KMS-11 (cell line): ENCODE results near the gene ATXN10.
"Not testable (repeated sequence)": the region's sequence is repeated elsewhere in the genome, so short reads cannot be mapped to it uniquely, and the experiment has no call there.

ENCODE experiments used
- H2AFZ ChIP-seq: fragments of 200-600 bp; sonication (generic); 2 replicates; pipeline ENCODE4 v1.6.1; 2016; ENCODE audit warnings: antibody characterized with exemption, mixed run types, low read depth
- H3K27ac ChIP-seq: fragments of 200-600 bp; sonication (generic); 2 replicates; pipeline ENCODE4 v1.6.1; 2016; ENCODE audit warnings: mild to moderate bottlenecking, mixed run types
- H3K27me3 ChIP-seq: fragments of 200-600 bp; sonication (generic); 2 replicates; pipeline ENCODE4 v1.6.1; 2017; ENCODE audit warnings: mild to moderate bottlenecking, low read depth, mixed run types, moderate library complexity; ENCODE audit not compliant: insufficient read depth
- H3K36me3 ChIP-seq: fragments of 200-600 bp; sonication (generic); 2 replicates; pipeline ENCODE4 v1.6.1; 2017; ENCODE audit warnings: mild to moderate bottlenecking, mixed run types; ENCODE audit not compliant: insufficient read depth
- H3K4me1 ChIP-seq: fragments of 200-600 bp; sonication (generic); 2 replicates; pipeline ENCODE4 v1.6.1; 2016; ENCODE audit warnings: mild to moderate bottlenecking, low read depth, mixed run types; ENCODE audit not compliant: poor library complexity, severe bottlenecking
- H3K4me2 ChIP-seq: fragments of 200-600 bp; sonication (generic); 2 replicates; pipeline ENCODE4 v1.7.0; 2016; ENCODE audit warnings: mild to moderate bottlenecking, mixed run types
- H3K4me3 ChIP-seq: fragments of 200-600 bp; sonication (generic); IDR thresholded peaks from 2 replicates; pipeline ENCODE4 v1.6.1; 2017; ENCODE audit warnings: low read depth, low read length, mixed read lengths; ENCODE audit not compliant: insufficient read depth
- H3K79me2 ChIP-seq: fragments of 200-600 bp; sonication (generic); 2 replicates; pipeline ENCODE4 v1.6.1; 2016; ENCODE audit warnings: low read depth, mixed run types; ENCODE audit not compliant: insufficient read depth
- H3K9ac ChIP-seq: fragments of 200-600 bp; sonication (generic); 2 replicates; pipeline ENCODE4 v1.6.1; 2016; ENCODE audit warnings: mild to moderate bottlenecking, mixed run types
- H4K20me1 ChIP-seq: fragments of 200-600 bp; sonication (generic); 2 replicates; pipeline ENCODE4 v1.6.1; 2016; ENCODE audit warnings: mild to moderate bottlenecking, mixed run types; ENCODE audit not compliant: insufficient read depth
- TF ChIP-seq, protein P1 (sequence below): fragments of 200-600 bp; sonication (generic); conservative IDR thresholded peaks from 2 replicates; pipeline ENCODE4 v1.6.1; 2017; ENCODE audit warnings: low read depth, mild to moderate bottlenecking, antibody characterized with exemption, low read length, moderate library complexity, mixed read lengths

ATXN10 gene, protein sequence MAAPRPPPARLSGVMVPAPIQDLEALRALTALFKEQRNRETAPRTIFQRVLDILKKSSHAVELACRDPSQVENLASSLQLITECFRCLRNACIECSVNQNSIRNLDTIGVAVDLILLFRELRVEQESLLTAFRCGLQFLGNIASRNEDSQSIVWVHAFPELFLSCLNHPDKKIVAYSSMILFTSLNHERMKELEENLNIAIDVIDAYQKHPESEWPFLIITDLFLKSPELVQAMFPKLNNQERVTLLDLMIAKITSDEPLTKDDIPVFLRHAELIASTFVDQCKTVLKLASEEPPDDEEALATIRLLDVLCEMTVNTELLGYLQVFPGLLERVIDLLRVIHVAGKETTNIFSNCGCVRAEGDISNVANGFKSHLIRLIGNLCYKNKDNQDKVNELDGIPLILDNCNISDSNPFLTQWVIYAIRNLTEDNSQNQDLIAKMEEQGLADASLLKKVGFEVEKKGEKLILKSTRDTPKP

DNA sequence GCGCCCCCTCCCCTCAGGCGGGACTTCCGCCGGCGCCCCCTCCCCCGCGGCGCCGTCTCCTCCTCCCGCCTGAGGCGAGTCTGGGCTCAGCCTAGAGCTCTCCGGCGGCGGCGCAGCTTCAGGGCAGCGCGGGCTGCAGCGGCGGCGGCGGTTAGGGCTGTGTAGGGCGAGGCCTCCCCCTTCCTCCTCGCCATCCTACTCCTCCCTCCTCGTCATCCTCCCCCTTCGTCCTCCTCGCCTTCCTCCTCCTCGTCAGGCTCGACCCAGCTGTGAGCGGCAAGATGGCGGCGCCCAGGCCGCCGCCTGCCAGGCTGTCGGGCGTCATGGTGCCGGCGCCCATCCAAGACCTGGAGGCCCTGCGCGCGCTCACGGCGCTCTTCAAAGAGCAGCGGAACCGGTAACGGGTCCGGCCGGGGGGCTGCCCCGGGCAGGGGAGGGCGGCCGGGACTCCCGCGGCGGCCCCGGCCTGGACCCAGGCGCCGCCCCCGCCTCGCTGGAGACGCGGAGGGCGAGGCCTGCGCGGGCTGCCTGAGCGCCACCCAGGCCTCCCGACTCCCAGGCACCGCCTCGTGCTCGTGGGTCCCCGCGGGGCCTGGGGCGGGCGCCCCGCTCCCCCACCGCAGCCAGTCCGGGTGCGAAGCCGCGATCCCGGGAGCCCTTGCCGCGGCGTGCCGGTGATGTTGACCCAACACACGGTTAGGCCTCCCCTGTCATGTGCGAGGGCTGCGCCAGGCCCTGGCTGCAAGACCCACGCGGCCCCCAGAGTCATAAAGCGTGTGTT, at the start of gene ATXN10:
Gene ATXN10, plus strand, starts transcription at position 52 of the 781 bp plus-strand sequence. Its CDS starts 230 bp downstream, at position 282.
- Histone ChIP-seq H2AFZ (peak within 1 kb of the TSS; percentile 89), H3K27ac (peak within 1 kb of the TSS; percentile 64), H3K27me3 (no peaks in the 10 kb centered on the region), H4K20me1 (no peaks in the 10 kb centered on the region), H3K4me3 (peak within 1 kb of the TSS; percentile 35), H3K9ac (peak within 1 kb of the TSS; percentile 97), H3K79me2 (peaks cover 46% of the 10 kb centered on the region), H3K4me2 (peak within 1 kb of the TSS; percentile 92), H3K4me1 (peaks cover 17% of the 10 kb centered on the region), H3K36me3 (no peaks in the 10 kb centered on the region)
- TF ChIP-seq, protein P1, sequence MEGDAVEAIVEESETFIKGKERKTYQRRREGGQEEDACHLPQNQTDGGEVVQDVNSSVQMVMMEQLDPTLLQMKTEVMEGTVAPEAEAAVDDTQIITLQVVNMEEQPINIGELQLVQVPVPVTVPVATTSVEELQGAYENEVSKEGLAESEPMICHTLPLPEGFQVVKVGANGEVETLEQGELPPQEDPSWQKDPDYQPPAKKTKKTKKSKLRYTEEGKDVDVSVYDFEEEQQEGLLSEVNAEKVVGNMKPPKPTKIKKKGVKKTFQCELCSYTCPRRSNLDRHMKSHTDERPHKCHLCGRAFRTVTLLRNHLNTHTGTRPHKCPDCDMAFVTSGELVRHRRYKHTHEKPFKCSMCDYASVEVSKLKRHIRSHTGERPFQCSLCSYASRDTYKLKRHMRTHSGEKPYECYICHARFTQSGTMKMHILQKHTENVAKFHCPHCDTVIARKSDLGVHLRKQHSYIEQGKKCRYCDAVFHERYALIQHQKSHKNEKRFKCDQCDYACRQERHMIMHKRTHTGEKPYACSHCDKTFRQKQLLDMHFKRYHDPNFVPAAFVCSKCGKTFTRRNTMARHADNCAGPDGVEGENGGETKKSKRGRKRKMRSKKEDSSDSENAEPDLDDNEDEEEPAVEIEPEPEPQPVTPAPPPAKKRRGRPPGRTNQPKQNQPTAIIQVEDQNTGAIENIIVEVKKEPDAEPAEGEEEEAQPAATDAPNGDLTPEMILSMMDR, result no peak

DNA sequence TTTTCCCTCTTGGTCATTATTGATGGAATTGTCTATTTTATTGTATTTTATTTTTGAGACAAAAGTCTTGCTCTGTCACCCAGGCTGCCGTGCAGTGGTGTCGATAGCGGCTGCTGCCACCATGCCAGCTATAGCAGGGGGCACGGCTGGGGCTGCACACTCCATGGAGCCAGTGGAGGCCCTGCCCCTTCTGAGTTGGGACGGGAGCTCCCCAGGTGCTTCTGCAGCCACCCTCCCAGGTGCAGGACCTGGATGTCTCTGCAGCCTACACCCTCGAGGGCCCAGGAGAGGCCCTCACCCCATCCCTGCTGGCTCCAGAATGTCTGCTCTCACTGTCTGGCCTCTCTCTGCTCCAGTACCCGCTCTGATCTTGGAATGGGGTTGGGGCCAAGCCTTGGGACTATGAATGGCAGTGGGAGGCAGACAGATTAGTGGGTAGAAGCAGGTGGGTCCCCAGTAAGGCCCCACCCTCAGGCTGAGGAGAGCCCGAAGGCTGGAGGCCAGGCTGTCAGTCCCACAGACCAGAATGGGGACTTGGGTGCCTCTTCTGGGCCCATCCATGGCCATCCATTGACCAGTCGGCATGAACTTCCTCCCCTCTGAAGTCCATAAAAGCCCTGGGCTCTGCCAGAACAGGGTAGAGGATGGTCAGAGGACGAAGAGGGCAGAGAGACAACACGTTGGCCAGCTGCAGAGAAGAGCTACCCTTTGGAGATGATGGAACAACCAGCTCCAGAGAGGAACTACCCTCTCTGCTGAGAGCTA, 49.6 kb upstream of the ATXN10 start:
- no peaks in the 10 kb centered on the region for H3K36me3 ChIP-seq
- no peaks in the 10 kb centered on the region for H4K20me1 ChIP-seq
- no peak overlapping the region for H3K27ac ChIP-seq
- H3K4me3 ChIP-seq, result no peak overlapping the region
- peaks cover 62% of the 10 kb centered on the region for H3K27me3 ChIP-seq
- no peak overlapping the region for H2AFZ ChIP-seq
- TF ChIP-seq, protein P1, result no peak
- H3K79me2 ChIP-seq, result no peaks in the 10 kb centered on the region
- no peak overlapping the region for H3K9ac ChIP-seq
- H3K4me1 ChIP-seq, result no peaks in the 10 kb centered on the region
- no peak overlapping the region for H3K4me2 ChIP-seq

DNA sequence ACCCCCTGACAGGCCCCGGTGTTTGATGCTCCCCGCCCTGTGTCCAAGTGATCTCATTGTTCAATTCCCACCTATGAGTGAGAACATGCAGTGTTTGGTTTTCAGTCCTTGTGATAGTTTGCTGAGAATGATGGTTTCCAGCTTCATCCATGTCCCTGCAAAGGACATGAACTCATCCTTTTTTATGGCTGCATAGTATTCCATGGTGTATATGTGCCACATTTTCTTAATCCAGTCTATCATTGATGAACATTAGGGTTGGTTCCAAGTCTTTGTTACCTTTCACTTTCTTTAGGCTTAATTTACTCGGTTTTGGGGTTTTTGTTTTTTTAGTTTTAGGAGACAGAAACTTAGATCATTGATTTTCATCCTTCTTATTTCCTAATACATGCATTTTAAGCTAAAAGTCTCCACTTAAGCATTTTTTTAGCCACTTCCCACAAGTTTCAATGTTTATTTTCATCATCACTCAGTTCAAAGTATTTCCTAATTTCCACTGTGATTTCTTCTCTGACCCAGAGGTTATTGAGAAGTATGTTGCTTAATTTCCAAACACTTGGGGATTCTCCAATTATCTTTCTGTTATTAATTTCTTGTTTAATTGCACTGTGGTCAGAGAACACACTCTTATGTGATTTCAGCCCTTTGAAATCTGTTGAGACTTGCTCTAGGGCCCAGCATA, 48.0 kb upstream of the ATXN10 start:
- not testable (repeated sequence) for H4K20me1 ChIP-seq, H3K4me2 ChIP-seq, H3K27ac ChIP-seq, H3K36me3 ChIP-seq, H3K4me1 ChIP-seq, H2AFZ ChIP-seq, H3K9ac ChIP-seq, H3K79me2 ChIP-seq, H3K4me3 ChIP-seq
- peaks cover 62% of the 10 kb centered on the region for H3K27me3 ChIP-seq

DNA sequence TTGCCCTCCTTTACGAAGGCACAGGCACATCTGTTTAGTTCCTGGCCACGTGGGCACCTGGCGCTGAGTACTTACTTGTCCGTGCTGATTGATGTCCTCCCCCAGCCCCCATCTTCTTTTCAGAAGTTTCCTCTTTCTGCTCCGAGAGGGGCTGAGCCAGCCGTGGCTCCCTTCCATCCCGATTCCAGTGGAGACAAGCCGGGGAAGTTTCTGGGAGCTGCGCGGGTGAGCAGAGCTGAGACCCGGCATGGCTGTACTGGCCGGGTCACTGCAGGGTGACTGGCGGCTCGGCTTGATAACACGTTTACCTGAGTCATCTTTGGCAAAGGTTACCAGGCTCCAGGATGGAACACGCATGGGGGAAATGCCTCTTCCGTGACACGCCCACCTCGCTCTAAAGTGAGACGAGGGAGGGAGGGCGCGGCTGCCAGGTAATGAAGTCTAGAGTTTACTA, 45.4 kb upstream of the ATXN10 start:
- Histone ChIP-seq H3K36me3 (no peaks in the 10 kb centered on the region), H3K9ac (no peak overlapping the region), H3K4me3 (no peak overlapping the region), H3K79me2 (no peaks in the 10 kb centered on the region), H3K27ac (no peak overlapping the region), H4K20me1 (no peaks in the 10 kb centered on the region), H2AFZ (no peak overlapping the region), H3K4me1 (no peaks in the 10 kb centered on the region), H3K27me3 (peaks cover 63% of the 10 kb centered on the region), H3K4me2 (no peak overlapping the region)
- TF ChIP-seq, protein P1, result no peak
